KG1 (cell line): ENCODE results near the gene ERI3.

Experiments used
- DNase-seq: peaks from one replicate; lab custom pipeline; 2025; lab: John Stamatoyannopoulos, UW

ERI3 gene

DNA sequence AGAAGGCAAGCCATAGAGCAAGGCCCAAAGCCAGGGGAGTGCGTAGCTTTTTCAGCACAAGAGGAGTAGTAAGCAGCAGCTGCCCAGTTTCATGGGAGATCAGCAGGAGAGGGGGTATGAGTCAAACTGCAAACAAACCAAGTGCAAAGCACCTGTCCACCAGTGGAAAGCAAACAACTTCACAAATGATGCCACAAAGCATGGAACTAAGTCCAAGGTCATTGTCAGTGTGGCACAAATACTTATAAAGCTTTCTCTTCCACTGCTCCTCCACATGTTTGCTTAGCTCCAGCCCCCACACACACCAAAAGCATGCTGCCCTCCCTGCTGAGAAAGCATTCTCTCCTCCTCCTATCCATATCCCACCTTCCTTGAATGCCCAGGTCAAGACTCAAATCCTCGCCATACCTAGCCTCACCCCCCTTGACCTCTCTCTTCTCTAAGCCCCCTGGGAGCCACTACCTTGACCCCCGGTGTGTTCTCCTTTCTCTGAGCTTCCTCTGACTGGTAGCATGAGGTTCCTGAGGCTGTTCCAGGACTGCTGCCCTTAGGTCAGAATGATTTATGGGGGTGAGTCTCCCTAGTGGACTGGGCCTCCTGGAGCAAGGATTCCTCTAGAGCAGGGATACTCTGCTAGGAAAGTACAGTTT lies 71.4 kb downstream of the ERI3 start:
- DNase-seq = no peak

DNA sequence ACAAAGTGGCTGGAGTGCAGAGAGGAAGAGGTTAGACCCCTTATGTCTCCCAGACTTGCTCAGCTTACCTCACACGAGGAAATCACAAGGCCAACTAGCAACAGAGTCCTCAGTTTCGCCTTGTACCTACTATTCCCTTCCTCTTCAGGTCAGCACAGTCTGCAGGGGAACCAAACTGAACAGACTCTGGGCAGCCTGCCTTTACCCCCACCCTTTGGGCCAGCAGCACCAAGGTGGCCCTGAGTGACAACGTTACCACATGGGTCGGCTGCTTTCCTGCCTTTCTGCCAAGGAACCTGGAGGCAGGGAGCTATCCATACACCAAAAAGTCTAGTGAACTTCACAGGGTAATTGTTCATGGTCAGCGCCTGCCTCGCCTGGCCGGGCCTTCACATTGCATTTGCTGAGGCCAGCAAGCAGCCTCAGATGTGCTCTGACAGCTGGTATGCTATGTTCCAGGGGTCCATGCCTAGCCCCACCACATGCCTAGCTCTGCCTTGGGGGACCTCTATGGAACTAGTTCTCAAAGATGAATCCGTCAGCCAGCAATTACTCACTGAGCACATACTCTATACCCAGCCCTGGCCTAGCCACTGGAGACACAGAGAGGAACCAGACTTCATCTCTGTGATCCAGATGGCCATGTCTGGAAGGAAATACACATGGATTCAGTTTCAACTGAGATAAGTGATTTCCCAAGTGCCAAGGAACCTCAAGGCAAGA lies 72.2 kb downstream of the ERI3 start:
- DNase-seq = no peak

DNA sequence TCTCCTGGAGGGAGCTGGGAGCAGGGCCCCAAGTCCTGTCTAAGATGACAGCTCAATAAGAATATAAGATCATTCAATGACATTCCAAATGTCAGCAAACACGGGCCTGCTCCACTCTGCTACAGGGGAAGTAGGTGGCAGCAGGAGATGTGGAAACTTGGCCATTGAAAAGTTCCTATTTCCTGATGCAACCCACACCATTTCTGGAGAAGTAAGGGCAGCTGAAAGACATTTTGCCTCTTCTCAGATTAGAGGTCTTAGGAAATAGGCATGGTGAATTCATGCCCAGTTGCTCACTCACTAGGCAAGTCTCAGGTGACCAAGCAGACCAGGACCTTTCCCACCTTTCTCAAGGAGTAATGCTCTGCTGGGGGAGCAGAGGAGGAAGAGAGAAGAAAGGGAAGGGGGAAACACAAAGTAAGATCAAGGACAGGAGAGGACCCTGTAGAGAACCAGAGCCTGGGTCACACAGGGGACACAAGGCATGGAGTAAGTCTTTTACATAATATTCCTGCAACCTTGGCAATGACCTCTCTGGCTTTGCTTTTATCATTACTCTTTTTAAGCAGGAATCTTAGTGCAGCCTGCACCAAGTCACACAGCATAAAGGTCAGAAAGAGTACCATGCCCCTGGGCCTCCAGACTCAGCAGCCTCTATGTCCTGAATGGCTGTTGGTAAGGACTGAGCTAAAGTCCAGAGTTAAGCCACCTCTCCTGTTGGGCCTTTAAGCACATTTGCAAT lies 72.9 kb downstream of the ERI3 start:
- DNase-seq = no peak

DNA sequence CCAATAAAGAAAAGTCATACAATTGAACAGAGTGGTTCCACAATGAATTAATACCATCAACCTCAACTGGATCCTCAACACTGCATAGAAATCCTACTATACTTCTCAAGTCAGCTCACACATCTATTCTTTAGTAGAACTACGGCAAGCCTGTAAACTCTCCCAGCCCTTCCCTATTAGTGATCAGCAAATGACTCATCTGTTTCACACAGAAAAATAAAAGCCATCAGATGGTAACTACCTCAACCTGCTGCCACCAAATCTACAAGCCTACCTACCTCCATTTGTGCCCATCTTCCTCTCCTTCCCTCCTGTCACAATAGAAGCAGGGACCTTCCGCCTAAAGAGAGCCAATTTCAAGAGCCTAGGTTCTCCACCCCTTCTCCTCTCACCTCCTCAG lies 78.2 kb downstream of the ERI3 start:
- DNase-seq = no peak

DNA sequence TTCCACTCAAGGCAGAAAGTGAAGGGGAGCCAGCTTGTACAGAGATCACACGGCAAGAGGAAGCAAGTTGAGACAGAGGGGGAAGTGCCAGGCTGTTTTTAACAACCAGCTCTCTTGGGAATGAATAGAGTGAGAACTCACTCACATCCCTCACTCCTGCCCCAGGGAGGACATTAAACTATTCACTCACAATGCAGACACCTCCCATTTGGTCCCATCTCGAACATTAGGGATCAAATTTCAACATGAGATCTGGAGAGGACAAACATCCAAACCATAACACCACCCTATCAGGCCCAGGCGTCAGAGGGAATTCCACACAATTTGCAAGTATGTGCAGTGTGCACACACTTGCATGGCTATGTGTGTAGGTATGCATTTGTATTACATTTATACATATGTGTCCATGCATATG lies 79.1 kb downstream of the ERI3 start:
- no peak for DNase-seq

DNA sequence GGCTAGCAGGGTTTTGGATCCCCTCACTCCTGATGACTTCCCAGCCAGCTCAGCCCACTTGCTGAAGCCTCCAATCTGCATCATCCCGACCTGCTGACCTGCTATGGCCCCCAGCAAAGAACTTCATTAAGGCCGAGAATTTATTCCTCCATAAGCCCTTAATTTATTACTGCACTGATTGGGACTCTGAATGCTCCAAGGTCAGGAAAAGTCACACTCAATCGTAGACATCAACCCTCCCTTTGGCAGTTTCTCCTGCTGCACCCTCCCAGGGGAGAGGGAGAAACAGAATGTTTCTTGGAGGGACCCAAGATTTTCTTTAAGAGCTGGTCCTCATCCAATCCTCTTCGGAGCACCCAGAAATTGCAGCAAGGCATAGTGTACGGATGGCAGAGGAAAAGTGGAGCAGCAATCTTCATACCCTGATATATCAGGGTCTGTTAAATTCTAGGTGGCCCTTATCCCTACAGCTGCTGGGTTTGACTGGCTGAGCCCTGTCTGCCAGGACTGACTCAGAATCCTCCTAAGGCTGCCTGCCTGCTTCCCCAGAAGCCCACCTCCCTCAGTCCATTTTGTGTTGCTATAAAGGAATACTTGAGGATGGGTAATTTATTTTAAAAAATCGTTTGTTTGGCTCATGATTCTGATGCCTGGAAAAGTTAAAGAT lies 79.6 kb downstream of the ERI3 start:
- no peak for DNase-seq

DNA sequence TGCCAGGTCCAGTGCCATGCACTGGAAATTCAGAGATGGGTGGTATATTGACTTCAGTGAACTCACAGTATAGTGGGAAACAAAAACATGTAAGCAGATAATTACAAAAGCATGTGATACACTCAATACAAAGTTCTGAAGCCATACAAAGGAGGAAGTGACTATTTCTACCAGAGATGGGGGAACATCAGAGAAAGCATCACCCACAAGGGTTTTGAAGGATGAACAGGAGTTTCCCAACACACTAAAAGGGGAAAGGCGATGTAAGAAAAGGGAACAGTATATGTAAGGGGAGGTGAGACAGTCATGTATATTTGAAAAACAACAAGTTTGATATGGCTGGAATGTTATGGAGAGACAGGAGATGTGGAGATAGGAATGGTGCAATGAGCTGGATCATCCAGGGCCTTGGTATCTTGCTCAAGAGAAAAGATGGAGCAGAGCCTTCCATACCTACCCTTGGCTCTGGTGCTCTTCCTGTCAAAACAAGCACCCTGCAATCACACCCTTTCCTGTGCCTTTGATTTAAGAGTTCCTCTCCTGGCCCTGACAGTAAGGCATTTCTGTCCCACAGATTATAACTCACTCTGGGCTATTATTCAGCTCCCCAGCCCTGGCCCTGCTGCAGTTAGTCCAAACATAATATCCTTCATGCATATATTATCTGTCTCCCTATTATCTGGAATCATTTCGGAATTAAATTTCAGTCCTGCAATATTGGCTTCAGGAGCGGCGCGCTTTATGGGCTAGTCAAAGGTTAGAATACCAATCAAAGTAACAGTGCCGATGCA lies 81.3 kb downstream of the ERI3 start:
- no peak for DNase-seq

DNA sequence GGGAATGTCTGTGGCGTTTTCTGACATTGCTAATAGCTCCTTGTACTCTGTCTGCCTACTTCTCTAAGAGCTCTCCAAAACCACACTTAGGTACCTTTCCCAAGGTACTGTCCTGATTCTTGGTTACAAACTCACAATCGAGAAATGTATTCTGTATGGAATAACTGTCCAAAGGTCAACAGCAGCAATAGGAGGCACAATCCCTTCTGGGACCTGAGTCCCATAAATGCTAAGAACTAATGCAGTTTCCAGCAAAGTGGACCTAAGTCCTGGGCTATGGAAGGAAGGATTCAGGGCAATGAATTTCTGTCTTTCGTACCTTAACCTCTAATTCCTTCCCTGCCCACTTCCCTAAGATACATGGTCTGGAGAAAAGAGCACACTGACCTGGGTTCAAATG lies 82.1 kb downstream of the ERI3 start:
- DNase-seq = no peak

DNA sequence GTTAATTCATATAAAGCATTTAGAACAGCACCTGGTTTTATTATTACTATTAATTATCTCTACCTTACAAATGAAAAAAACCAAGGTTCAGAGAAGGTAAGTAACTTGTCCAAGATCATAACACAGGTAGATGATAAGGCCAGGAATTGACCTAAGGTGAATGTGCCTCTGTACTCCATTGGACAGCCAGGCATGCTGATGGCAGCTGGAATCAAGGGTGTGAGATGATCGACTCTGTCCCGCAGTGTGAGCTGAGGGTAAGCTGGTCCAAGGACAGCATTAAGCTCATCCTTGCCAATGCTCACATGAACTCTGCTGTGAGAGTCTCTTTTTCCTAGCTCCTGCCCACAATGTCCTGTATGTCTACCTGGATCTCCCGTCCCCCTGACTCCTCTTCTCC lies 83.4 kb downstream of the ERI3 start:
- no peak for DNase-seq

DNA sequence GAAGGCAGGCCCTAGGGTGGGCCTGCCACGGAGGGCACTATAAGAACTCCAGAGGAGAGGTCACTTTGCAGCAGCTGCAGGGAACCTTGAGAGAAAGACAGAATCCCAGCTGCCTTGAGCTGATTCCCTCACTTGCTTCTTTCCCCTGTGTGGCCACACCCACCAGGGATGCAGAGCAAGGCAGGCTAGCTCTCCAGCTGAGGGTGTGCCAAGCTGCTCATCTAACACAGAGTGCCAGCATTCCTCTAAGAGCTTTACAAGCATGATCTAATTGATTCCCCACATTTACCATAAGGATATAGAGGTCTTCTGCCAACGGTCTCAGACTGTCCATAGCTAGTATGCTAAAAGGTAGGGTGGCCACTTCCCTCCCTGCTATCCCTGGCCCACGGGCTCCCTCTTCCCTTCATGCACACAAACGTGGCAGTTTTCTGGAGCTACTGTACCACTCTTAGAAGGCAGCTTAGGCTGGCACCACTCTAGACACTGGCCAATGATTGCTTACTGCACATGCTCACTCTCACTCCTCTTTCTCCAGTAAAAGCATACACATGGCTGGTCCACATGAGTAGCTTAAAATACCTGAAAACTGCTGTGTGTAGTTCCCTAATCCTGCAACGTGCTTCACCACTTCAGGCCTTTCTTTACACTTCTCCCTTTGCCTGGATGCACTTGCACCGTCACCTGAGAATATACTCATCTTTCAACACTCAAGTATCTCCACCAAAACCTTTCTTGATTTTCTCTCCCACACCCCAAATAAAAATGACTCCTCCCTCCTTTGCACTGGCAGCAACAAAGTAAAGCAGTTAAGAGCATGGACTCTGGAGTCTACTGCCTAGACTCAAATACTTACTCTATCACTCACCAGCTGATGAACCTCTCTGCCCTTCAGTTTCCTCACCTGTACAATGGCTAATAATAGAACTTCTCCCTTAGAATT lies 84.1 kb downstream of the ERI3 start:
- DNase-seq = no peak

DNA sequence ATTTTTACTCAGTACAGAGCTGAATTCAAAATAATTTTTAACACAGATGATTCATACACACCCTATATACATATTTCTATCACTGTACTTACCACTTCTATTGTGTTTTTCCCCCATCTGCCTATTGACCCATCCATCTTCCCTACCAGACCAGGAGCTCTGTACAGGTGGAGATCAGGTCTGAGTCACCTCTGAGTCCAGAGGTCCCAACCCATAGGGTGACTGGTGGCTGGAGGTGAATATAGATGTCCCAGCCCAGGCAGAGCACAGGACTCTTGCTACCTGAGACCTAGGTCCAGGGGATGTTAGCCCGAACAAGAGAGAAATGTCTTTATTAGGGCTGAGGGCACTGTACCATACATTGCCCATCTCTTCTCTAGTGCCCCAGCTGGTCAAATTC lies 87.0 kb downstream of the ERI3 start:
- DNase-seq = no peak

DNA sequence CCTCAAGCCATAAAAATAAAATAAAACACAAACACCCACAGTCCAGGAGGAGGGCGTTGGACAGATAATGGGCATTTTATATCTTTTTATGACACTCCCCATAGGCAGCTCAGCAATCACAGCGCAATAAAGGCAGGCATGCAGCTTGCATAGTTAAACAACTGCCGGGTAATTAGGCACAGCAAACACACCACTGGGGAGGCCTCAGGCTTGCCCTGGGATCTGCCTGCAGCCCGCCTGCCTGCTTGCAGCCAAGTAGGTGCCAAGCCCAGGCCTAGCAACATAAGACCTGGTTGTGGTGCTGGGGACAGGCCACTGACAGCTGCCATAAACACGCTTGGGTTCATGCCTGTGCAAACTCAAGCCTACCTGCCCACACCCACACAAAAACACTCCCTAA lies 87.6 kb downstream of the ERI3 start:
- DNase-seq = no peak

DNA sequence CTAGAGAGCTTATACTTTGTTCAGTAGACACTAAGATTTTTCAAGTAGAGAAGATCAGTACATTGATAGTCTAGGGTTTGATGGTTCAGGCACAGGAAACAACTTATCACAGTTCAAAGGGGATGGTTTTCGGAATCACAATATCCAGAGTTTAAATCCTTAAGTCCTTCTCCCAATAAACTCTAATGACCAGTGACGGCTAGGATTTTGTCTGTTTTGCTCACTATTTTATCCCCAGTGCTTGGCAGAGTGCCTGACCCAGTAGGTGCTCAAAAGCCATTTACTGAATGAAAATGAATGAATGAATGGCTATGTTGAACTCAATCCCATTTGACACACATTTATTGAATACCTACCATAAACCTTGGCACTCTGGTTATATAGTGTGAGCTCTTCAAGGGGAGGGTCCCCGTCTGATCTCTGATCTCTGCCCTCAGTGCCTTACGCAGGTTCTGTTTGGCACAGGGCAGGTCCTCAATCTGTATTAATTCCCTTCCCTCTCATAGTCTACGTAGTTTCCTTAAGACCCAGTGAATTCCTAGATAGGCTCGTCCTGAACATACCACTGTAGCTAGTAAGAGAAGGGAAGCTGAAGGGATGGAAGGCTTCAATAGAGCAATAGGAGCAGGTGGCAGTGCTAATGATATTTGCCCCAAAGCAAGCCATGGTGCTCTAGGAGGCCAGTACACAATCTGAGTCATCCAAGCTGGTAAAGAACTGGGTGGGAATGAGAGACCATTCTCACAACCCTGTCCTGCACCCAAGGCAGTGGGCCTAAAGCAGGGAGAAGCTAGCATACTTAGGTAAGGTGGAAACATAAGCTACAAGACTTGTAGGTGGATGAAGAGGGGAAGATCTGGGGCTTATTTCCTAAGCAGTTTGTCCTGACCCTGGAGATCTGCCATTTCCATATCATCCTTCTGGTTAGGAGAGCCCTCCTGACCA lies 88.4 kb downstream of the ERI3 start:
- DNase-seq = no peak

DNA sequence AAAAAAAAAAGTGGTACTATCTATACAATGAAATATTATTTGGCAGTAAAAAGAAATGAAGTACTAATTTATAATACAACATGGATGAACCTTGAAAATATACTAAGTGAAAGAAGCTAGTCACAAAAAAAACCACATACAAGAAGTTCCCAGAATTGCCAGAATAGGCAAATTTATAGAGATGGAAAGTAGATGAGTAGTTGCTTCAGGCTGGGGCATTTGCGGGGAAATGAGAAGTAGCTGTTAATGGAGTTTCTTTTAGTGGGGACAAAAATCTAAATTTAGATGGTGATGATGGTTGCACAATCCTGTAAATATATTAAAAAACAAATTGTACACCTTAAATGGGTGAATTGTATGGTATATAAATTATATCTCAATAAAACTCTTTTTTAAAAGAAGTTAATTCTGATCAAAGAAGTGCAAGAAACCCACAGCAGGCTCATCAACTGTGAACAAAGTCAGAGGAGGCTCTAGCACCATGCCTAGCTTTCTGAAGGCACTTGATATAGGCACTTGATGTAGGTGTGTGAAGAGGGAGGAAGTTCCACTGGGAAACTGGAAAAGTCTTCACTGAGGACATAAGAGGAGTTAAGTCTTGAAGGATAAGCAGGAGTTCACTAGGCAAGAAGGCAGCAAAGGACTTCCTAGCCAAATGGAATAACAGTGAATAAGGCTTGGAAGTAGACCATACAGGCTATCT lies 89.2 kb downstream of the ERI3 start:
- no peak for DNase-seq

DNA sequence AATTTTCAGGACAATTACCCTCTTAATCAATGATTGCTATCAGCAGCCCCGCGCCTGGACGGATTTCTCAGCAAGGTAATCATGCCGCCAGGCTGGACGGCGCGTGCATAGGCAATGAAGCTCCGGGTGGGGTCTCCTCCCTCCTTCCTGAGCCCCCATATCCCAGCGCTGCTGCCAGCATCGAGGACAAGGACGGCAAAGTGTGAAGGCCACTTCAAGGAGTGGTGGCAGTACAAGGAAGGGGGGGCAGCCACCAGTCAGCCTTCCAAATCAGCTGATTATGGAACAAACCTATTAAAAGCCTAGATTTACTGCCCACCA lies 90.6 kb downstream of the ERI3 start:
- no peak for DNase-seq

DNA sequence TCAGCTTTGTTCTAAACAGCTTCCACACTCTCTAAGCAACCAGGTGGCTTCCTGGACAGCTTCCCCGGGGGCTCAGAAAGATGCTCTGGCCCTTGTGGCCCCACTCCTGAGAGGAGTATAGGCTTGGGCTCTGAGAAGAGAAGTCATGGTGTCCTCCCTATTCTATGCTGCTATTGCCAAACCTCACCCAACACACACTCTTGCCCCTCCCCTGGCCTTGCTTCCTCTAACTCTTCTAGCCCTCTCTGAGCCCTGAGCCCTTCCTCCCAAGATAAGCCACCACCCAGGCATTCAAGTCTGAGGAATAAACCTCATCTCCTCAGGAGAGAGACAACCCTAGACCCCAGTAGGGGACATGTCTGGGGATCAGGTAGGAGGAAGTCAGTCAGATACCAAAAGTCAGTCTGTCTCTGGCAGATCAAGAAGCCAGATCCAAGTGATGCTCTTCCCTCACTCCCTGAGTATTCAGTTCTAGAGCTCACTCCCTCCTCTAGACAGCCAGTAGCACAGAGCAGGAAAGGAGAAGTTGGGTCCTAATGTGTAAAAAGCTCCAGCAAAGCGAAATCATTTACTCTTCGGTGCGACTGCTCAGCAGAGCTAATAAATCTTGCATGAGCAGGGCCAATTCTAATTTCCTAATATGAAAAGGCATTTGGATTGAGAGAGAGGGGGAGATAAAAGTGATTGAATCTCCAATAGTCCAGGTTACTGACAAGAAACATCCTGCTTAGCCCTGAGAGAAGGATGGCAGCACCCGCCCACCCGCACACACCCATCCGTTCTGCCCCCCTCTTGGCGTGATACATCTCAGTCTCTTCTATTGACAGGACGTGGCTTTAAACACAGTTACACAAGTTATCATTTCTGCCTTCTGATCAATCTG lies 91.2 kb downstream of the ERI3 start:
- DNase-seq = no peak

DNA sequence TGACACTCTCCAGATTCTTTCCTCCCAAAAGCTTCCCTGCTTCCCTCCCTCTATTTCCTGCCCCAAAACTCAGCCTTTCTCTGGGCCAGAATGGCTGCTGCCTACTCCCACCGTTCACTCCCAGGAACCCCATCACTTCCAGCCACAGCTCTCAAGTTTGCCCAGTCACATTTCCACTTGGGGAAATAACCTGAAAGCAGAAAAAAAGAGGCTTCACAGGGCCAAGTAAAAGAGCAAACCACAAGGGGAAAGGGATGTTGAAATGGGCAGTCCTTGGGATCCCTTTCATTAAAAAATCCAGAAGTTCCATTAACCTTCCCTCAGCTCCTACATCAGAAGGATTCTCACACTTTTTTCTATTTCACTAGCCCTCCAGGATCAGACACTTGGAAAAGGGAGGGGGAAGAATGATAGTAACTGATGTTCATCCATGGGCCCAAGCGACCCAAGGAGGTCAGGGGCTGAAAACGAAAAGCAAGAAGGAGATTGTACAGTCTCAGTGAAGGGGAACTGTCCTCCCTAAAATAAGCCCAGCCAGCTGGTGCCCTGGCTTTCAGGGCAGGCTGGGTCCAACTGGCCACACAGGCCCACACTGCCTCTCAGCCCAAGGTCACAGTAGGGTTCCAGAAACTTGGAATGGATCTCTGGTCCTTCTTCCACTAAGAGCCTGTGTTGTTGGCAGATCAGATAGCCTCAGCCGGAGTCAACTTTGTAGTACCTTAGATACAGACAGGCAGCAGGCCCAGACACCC lies 92.1 kb downstream of the ERI3 start:
- DNase-seq = no peak
